DND-41 (cell line): Measurements from ENCODE around the gene IGSF8.

ENCODE experiments used
- ATAC-seq: fragments of 200-7000 bp; cut with Tn5 transposase; 3 replicates; pipeline ENCODE4 v1.9.1; 2021; ENCODE audit warnings: low read depth; ENCODE audit not compliant: insufficient read depth
- DNase-seq: peaks from one replicate; pipeline ENCODE4 v3.0.0-alpha.2; 2020
- H2AFZ ChIP-seq: 2 replicates; pipeline ENCODE4 v1.6.0; 2012; ENCODE audit warnings: low read depth, low read length
- H3K27ac ChIP-seq: 2 replicates; pipeline ENCODE4 v1.5.1; 2012; ENCODE audit warnings: low read length, inconsistent platforms
- H3K27me3 ChIP-seq: fragments of 200-600 bp; sonication (generic); 2 replicates; pipeline ENCODE4 v1.6.0; 2012; ENCODE audit warnings: low read length, mild to moderate bottlenecking, inconsistent platforms; ENCODE audit not compliant: insufficient read depth, poor library complexity
- H3K36me3 ChIP-seq: 2 replicates; pipeline ENCODE4 v1.5.1; 2012; ENCODE audit warnings: low read length, inconsistent platforms; ENCODE audit not compliant: insufficient read depth
- H3K4me1 ChIP-seq: 2 replicates; pipeline ENCODE4 v1.5.1; 2012; ENCODE audit warnings: mild to moderate bottlenecking, low read length; ENCODE audit not compliant: insufficient read depth
- H3K4me2 ChIP-seq: 2 replicates; pipeline ENCODE4 v1.6.0; 2012; ENCODE audit warnings: mild to moderate bottlenecking, moderate library complexity, low read length, inconsistent platforms; ENCODE audit not compliant: insufficient read depth
- H3K4me3 ChIP-seq, 2 experiments: fragments of 200-600 bp in 1 of 2; shearing (Covaris generic) in 1 of 2; 2 replicates each; pipeline ENCODE4 v1.5.1; 2012 to 2016; ENCODE audit warnings: inconsistent platforms in 2 of 2, low read length in 2 of 2, mild to moderate bottlenecking in 2 of 2, low read depth in 1 of 2, moderate library complexity in 1 of 2
- H3K79me2 ChIP-seq: 2 replicates; pipeline ENCODE4 v1.6.0; 2012; ENCODE audit warnings: low read length, inconsistent platforms; ENCODE audit not compliant: insufficient read depth
- H3K9ac ChIP-seq: 2 replicates; pipeline ENCODE4 v1.6.0; 2012; ENCODE audit warnings: low read depth, mild to moderate bottlenecking, inconsistent platforms, low read length, moderate library complexity
- H3K9me3 ChIP-seq: 2 replicates; pipeline ENCODE4 v1.5.1; 2012; ENCODE audit warnings: low read length, moderate library complexity, mild to moderate bottlenecking, inconsistent platforms; ENCODE audit not compliant: insufficient read depth, severe bottlenecking
- H4K20me1 ChIP-seq: 2 replicates; pipeline ENCODE4 v1.6.0; 2012; ENCODE audit warnings: low read length; ENCODE audit not compliant: insufficient read depth
- EZH2 ChIP-seq: IDR thresholded peaks from 3 replicates; pipeline ENCODE4 v1.6.1; 2012; ENCODE audit warnings: borderline replicate concordance, low read depth, mild to moderate bottlenecking, moderate library complexity, low read length, inconsistent platforms; ENCODE audit not compliant: severe bottlenecking
- TF ChIP-seq, protein P1 (sequence below): IDR thresholded peaks from 2 replicates; pipeline ENCODE4 v1.5.1; 2012; ENCODE audit warnings: borderline replicate concordance, low read length, moderate library complexity, mild to moderate bottlenecking; ENCODE audit not compliant: poor library complexity, severe bottlenecking; ENCODE audit errors: extremely low read depth

Gene IGSF8

GRCh38 chr1:160094291-160094625 lies 4.2 kb downstream of the IGSF8 start:
- TF ChIP-seq, protein P1, sequence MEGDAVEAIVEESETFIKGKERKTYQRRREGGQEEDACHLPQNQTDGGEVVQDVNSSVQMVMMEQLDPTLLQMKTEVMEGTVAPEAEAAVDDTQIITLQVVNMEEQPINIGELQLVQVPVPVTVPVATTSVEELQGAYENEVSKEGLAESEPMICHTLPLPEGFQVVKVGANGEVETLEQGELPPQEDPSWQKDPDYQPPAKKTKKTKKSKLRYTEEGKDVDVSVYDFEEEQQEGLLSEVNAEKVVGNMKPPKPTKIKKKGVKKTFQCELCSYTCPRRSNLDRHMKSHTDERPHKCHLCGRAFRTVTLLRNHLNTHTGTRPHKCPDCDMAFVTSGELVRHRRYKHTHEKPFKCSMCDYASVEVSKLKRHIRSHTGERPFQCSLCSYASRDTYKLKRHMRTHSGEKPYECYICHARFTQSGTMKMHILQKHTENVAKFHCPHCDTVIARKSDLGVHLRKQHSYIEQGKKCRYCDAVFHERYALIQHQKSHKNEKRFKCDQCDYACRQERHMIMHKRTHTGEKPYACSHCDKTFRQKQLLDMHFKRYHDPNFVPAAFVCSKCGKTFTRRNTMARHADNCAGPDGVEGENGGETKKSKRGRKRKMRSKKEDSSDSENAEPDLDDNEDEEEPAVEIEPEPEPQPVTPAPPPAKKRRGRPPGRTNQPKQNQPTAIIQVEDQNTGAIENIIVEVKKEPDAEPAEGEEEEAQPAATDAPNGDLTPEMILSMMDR, result no peak
- no peak for TF ChIP-seq EZH2
- Histone ChIP-seq H3K4me1 (peaks cover 30% of the 10 kb centered on the region), H3K9ac (no peak overlapping the region), H3K79me2 (peaks cover 29% of the 10 kb centered on the region), H3K4me3 (no peak overlapping the region), H3K27ac (no peak overlapping the region), H3K27me3 (no peaks in the 10 kb centered on the region), H2AFZ (no peak overlapping the region), H4K20me1 (peaks cover 41% of the 10 kb centered on the region), H3K4me2 (no peak overlapping the region), H3K9me3 (no peaks in the 10 kb centered on the region), H3K36me3 (peaks cover 49% of the 10 kb centered on the region)
- DNase-seq (no peak), ATAC-seq (no peak)

DNA sequence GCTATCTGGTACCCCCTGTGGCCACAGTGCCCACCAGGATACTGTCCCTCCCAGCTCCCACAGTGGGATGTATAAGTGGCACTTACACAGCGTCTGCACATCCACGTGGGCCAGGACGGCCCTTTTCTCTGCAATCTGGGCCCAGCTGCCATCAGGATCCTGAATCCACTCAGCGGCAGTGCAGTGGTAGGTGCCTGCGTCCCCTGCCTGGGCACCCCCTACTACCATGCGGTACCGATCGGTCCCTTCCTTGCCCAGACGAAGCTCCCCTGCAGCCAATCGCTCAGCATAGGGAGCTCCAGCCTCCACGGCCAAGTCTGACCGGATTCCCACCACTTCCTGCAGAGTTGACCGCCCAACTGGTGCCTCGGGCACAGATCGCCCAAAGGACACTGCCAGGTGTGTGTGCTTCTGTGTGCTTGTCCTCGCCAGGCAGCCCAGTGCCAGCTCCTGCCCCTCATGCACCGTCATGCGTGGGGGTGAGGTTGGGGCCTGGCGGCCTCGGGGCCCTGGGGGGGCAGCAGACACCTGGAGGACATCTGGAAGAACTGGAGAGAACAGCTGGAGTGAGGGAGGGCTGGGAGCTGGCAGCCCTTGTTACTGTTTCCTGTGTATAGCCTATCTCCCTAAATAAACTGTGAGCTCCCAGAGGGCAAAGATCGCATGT lies 4.7 kb downstream of the IGSF8 start:
- peaks cover 52% of the 10 kb centered on the region for H3K36me3 ChIP-seq
- no peak for TF ChIP-seq EZH2
- TF ChIP-seq, protein P1, result no peak
- ATAC-seq (no peak), DNase-seq (no peak)
- peaks cover 41% of the 10 kb centered on the region for H4K20me1 ChIP-seq
- H3K4me1 ChIP-seq, result peaks cover 26% of the 10 kb centered on the region
- H2AFZ ChIP-seq, result no peak overlapping the region
- H3K27ac ChIP-seq, result no peak overlapping the region
- no peak overlapping the region for H3K4me2 ChIP-seq
- H3K4me3 ChIP-seq, result no peak overlapping the region
- no peaks in the 10 kb centered on the region for H3K9me3 ChIP-seq
- H3K9ac ChIP-seq, result no peak overlapping the region
- no peaks in the 10 kb centered on the region for H3K27me3 ChIP-seq
- peaks cover 29% of the 10 kb centered on the region for H3K79me2 ChIP-seq

- ATAC-seq (no peak), DNase-seq (no peak)
- no peak overlapping the region for H3K4me2 ChIP-seq
- peaks cover 53% of the 10 kb centered on the region for H3K36me3 ChIP-seq
- TF ChIP-seq, protein P1, result no peak
- no peak for TF ChIP-seq EZH2
- no peak overlapping the region for H3K4me3 ChIP-seq
- H3K9me3 ChIP-seq, result no peaks in the 10 kb centered on the region
- peaks cover 41% of the 10 kb centered on the region for H4K20me1 ChIP-seq
- H2AFZ ChIP-seq, result no peak overlapping the region
- peaks cover 27% of the 10 kb centered on the region for H3K79me2 ChIP-seq
- no peaks in the 10 kb centered on the region for H3K27me3 ChIP-seq
- no peak overlapping the region for H3K27ac ChIP-seq
- no peak overlapping the region for H3K9ac ChIP-seq
- peaks cover 24% of the 10 kb centered on the region for H3K4me1 ChIP-seq
Measured at GRCh38 chr1:160093069-160093395, 5.4 kb downstream of the IGSF8 start.
